Keratinocyte (primary cell): ENCODE data around the gene MAPK14. TPM values are rescaled to one million over a fixed set of nuclear protein-coding genes. Genes with fewer than 3 reads are reported as not detected.

Experiments used
- DNase-seq: peaks from one replicate; pipeline ENCODE4 v3.0.0-alpha.2; 2011; ENCODE audit warnings: low read depth, missing footprints, low spot score
- FAIRE-seq: peaks from 2 replicates; lab custom pipeline; 2011; peaks lifted over from hg19 to GRCh38; lab: Jason Lieb, UNC
- H2AFZ ChIP-seq: 2 replicates; pipeline ENCODE4 v1.6.0; 2012; ENCODE audit warnings: low read length, control low read depth, inconsistent platforms; ENCODE audit not compliant: control insufficient read depth
- H3K27ac ChIP-seq: 2 replicates; pipeline ENCODE4 v1.5.1; 2011; ENCODE audit warnings: low read length; ENCODE audit not compliant: control insufficient read depth, insufficient read depth
- H3K27me3 ChIP-seq: 3 replicates; pipeline ENCODE4 v1.6.0; 2011; ENCODE audit warnings: low read length; ENCODE audit not compliant: control insufficient read depth, insufficient read depth; ENCODE audit errors: extremely low read depth
- H3K36me3 ChIP-seq, 2 experiments: 2 replicates in 1 of 2; 3 replicates in 1 of 2; pipeline ENCODE4 v1.5.1; 2011; ENCODE audit warnings: low read length in 2 of 2, mild to moderate bottlenecking in 1 of 2; ENCODE audit not compliant: control insufficient read depth in 2 of 2, insufficient read depth in 2 of 2; ENCODE audit errors: extremely low read depth in 1 of 2
- H3K4me1 ChIP-seq: 3 replicates; pipeline ENCODE4 v1.5.1; 2011; ENCODE audit warnings: low read length; ENCODE audit not compliant: control insufficient read depth, insufficient read depth; ENCODE audit errors: extremely low read depth
- H3K4me2 ChIP-seq: 3 replicates; pipeline ENCODE4 v1.6.0; 2011; ENCODE audit warnings: low read depth, low read length; ENCODE audit not compliant: control insufficient read depth, insufficient read depth; ENCODE audit errors: extremely low read depth
- H3K4me3 ChIP-seq, 3 experiments: fragments of 200-600 bp in 1 of 3; sonication (generic) in 1 of 3; 2 replicates in 2 of 3; 3 replicates in 1 of 3; pipeline ENCODE4 v1.5.1; 2011 to 2016; ENCODE audit warnings: low read length in 3 of 3, mild to moderate bottlenecking in 3 of 3, control low read depth in 2 of 3, inconsistent platforms in 1 of 3, low read depth in 1 of 3, mixed read lengths in 1 of 3, mixed run types in 1 of 3, moderate library complexity in 1 of 3; ENCODE audit not compliant: control insufficient read depth in 2 of 3, insufficient read depth in 2 of 3; ENCODE audit errors: extremely low read depth in 1 of 3
- H3K79me2 ChIP-seq: 2 replicates; pipeline ENCODE4 v1.6.0; 2012; ENCODE audit warnings: low read length; ENCODE audit not compliant: control insufficient read depth, insufficient read depth
- H3K9ac ChIP-seq: 3 replicates; pipeline ENCODE4 v1.6.0; 2011; ENCODE audit warnings: low read length; ENCODE audit not compliant: control insufficient read depth, insufficient read depth; ENCODE audit errors: extremely low read depth
- H3K9me1 ChIP-seq: 3 replicates; pipeline ENCODE4 v1.6.0; 2011; ENCODE audit warnings: low read length; ENCODE audit not compliant: control insufficient read depth, insufficient read depth; ENCODE audit errors: extremely low read depth
- H3K9me3 ChIP-seq: 2 replicates; pipeline ENCODE4 v1.5.1; 2012; ENCODE audit warnings: low read depth, low read length; ENCODE audit not compliant: control insufficient read depth
- H4K20me1 ChIP-seq: 3 replicates; pipeline ENCODE4 v1.6.0; 2011; ENCODE audit warnings: low read length; ENCODE audit not compliant: control insufficient read depth, insufficient read depth; ENCODE audit errors: extremely low read depth
- CTCF ChIP-seq, 3 experiments: IDR thresholded peaks in 1 of 3; conservative IDR thresholded peaks in 1 of 3; optimal IDR thresholded peaks in 1 of 3; 2 replicates in 2 of 3; 3 replicates in 1 of 3; pipeline versions ENCODE3 to v1.5.1; 2011; ENCODE audit warnings: low read length in 3 of 3, mild to moderate bottlenecking in 3 of 3, moderate library complexity in 2 of 3, control low read depth in 1 of 3, inconsistent platforms in 1 of 3; ENCODE audit not compliant: insufficient read depth in 2 of 3; ENCODE audit errors: extremely low read depth in 1 of 3
- EZH2 ChIP-seq: IDR thresholded peaks from one replicate; pipeline ENCODE4 v1.6.1; 2012; ENCODE audit warnings: inconsistent platforms, mild to moderate bottlenecking, low read length, moderate library complexity
- dilution Hi-C: fragments of 300-500 bp; cut with MboI; formaldehyde crosslinking; loops from one replicate; pipeline ENCODE4 v1.7.0; 2020; ENCODE audit warnings: low sequenced_read_pairs; ENCODE audit not compliant: extremely low pct_ligation_motif_present
- polyA plus RNA-seq, 5 experiments: library from polyadenylated mRNA; depleted of rRNA in 3 of 5; stranded (reverse) in 3 of 5; stranded (forward) in 1 of 5; unstranded in 1 of 5; fragments of >200 nt; gene quantifications; 1 replicate in 1 of 5; 2 replicates in 3 of 5; 3 replicates in 1 of 5; pipeline versions ENCODE4 v1.2.1 to v1.2.3, GENCODE V29; 2011 to 2012; ENCODE audit warnings: missing spikeins in 2 of 5, low read depth in 1 of 5, low replicate concordance in 1 of 5

The MAPK14 gene
- polyA plus RNA-seq, 1 donor (not counting 4 experiments of a cell fraction or from before 2014, with no cell fraction given): 52.4 TPM

- H3K79me2 ChIP-seq: peaks cover 17% of the 10 kb centered on the region
- no peak overlapping the region for H3K27ac ChIP-seq
- no peak for FAIRE-seq
- dilution Hi-C loops: no loop called here
- peaks cover 2% of the 10 kb centered on the region for H3K9me1 ChIP-seq
- no peaks in the 10 kb centered on the region for H3K4me1 ChIP-seq
- H3K4me3 ChIP-seq: no peak overlapping the region
- no peak overlapping the region for H3K9ac ChIP-seq
- H3K4me2 ChIP-seq: no peak overlapping the region
- no peaks in the 10 kb centered on the region for H3K9me3 ChIP-seq
- no peak for DNase-seq
- TF ChIP-seq CTCF (optimal IDR thresholded peaks at IDR 0.05 in 1 of 3, IDR thresholded peaks at IDR 0.05 in 1 of 3, conservative IDR thresholded peaks at IDR 0.05 in 1 of 3; ENCODE audit: extremely low read depth in 1 of 3, insufficient read depth in 2 of 3, low read length in 3 of 3): peak; percentile 43 to 62 (median 54)
- TF ChIP-seq EZH2: no peak
- H4K20me1 ChIP-seq: no peaks in the 10 kb centered on the region
- H2AFZ ChIP-seq: no peak overlapping the region
- H3K36me3 ChIP-seq: peaks cover 6 to 14% of the 10 kb centered on the region in 2 experiments
- H3K27me3 ChIP-seq: no peaks in the 10 kb centered on the region
Observed at GRCh38 chr6:36075656-36076055, 48.0 kb downstream of the MAPK14 start.

GRCh38 chr6:36076178-36077063 lies 48.8 kb downstream of the MAPK14 start:
- Histone ChIP-seq H2AFZ (no peak overlapping the region), H3K36me3 (peaks cover 6 to 14% of the 10 kb centered on the region in 2 experiments), H3K4me2 (no peak overlapping the region), H3K9ac (no peak overlapping the region), H3K4me3 (no peak overlapping the region), H3K4me1 (no peaks in the 10 kb centered on the region), H3K27me3 (no peaks in the 10 kb centered on the region), H4K20me1 (no peaks in the 10 kb centered on the region), H3K27ac (no peak overlapping the region), H3K79me2 (peaks cover 13% of the 10 kb centered on the region), H3K9me3 (no peaks in the 10 kb centered on the region), H3K9me1 (peaks cover 2% of the 10 kb centered on the region)
- no peak for DNase-seq
- FAIRE-seq: no peak
- dilution Hi-C loops: no loop called here
- TF ChIP-seq CTCF (optimal IDR thresholded peaks at IDR 0.05 in 1 of 3, IDR thresholded peaks at IDR 0.05 in 1 of 3, conservative IDR thresholded peaks at IDR 0.05 in 1 of 3; ENCODE audit: extremely low read depth in 1 of 3, insufficient read depth in 2 of 3, low read length in 3 of 3) (no peak), EZH2 (no peak)
